Stimulated activated CD8-positive, alpha-beta memory T cell treated with anti-CD3 and anti-CD28 coated beads, Interleukin-15, amount 100 ng/mL, for 48 hours (primary cell): ENCODE data around the gene MBD4.
"Not testable (repeated sequence)": the region's sequence is repeated elsewhere in the genome, so short reads cannot be mapped to it uniquely, and the experiment has no call there.

Experiments
- DNase-seq, 2 donors: peaks; one replicate each; pipeline ENCODE4 v3.0.0-alpha.2; 2020; ENCODE audit warnings: low read depth in 2 of 2

Gene MBD4

DNA sequence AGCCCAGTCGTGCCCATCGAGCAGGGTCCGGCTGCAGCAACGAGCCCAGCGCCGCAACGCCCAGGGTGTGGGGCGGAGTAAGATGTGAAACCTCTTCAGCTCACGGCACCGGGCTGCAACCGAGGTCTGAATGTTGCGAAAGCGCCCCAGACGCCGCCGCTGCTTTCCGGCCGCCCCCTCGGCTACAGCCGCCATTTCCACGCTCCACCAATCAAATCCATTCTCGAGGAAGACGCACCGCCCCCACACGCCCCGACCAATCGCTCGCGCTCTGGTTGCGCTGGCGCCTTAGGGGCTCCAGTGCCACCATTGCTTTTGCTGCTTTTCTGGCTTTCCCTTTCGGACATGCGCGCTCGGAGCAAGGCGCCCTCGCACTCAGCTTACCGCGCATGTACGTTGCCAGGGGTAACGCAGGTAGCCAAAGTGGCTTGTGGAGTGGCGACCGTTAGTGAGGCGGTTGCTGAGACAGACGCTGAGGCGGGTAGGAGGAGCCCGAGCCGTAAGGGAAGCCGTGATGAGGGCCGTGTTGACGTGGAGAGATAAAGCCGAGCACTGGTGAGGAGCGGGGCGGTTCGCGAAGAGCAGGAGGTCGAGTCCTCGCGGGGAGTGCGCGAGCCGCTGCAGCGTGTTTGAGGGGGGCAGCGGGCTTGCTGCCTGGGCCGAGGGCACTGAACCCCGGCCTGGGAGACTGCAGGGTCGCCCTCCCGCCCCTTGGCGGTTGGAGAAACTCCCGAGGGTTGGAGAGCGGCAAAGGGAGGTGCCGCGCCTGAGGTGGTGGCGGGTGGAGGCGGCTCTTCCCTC is at the start of gene MBD4, which contains the start of gene IFT122:
MBD4 (minus strand) TSS at position 132 of the 801 bp plus-strand sequence; CDS start at position 17, 115 bp downstream.
IFT122 (plus strand) TSS at position 408 of the 801 bp plus-strand sequence; CDS start at position 515, 107 bp downstream.
- peak; percentile 98 to 99 for DNase-seq

DNA sequence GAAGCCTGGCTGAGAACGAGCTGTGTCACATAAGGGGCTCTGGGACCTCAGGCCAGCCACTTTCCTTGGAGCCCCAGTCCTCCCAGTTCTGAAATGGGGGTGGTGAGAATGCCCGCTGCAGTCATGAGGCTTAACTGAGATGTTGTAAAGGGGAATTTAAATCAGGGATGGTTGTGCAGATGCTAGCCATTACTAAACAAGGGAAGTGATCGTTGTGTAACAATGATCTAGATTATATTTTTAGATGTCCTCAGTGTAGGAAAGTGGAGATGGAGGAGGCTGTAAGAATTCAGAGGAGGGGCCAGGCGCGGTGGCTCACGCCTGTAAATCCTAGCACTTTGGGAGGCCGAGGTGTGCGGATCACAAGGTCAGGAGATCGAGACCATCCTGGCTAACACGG is 49.5 kb upstream of the MBD4 start:
- not testable (repeated sequence) for DNase-seq

DNA sequence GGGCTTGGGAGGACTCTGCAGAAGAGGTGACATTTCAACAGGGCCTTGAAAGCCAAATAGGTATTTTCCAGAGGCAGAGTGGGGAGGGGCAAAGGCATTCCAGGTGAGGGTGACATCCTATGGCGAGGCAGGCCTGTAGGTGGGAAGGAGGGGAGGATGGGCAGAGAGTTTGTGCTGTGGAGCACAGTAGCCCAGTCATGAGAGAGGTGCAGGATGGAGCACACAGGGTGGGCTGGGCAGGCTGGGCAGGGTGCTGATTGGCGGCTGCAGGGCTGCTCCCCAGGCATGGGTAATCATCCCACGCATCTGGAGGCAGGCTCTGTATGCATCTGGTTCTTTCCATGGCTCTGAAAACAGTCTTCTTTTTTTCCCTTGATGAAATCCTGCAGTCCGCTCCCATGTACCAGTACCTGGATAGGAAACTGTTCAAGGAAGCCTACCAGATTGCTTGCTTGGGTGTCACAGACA is 48.2 kb upstream of the MBD4 start:
- DNase-seq, result not testable (repeated sequence)

DNA sequence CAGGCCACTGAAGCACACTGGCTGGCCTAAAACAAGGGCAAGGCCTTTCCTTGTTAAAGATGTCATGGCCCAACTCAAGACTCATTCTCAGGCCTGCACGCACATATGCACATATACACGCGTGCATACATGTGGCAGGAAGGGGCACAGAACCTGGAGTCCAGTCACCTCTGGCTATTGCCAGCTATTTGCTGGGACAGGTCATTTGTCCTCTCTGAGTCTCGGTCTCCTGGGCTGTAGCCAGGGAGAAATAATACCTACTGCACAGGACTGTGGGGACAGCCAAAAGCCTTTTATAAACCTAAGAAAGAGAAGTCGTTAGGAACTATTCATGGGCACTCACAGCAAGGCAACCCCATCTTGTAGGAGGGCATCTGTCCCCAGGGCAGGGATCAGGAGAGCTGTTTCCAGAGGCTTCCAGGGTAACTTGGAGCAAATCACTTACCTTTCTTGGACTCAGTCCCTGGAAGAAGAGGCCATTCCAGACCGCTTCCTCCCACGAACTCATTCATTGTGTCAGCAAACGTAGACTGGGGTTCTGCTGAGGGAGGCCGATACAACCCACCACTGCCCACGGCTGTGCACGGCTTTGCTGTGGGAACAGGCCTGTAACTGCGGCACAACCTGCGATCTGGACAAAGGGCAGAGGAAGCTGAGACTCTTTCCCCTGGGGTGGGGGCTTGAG is 47.6 kb upstream of the MBD4 start:
- DNase-seq, result no peak

DNA sequence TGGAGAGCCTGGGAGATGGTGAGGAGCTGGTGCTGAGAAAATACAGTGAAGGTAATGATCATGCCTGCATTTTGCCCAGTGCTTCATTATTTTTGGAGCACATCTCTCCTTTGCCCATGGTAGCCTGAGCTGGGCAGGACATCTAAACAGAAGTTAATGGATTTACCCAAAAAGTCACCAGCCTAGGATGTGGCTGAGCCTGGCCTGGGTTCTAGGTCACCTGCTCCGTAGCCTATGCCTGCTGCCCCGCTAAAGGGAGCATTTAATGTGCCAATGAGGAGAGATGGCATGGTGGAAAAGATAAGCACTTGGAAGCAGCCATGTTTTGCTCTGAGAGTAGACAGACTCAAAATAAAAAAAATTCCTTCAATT is 46.9 kb upstream of the MBD4 start:
- no peak for DNase-seq

DNA sequence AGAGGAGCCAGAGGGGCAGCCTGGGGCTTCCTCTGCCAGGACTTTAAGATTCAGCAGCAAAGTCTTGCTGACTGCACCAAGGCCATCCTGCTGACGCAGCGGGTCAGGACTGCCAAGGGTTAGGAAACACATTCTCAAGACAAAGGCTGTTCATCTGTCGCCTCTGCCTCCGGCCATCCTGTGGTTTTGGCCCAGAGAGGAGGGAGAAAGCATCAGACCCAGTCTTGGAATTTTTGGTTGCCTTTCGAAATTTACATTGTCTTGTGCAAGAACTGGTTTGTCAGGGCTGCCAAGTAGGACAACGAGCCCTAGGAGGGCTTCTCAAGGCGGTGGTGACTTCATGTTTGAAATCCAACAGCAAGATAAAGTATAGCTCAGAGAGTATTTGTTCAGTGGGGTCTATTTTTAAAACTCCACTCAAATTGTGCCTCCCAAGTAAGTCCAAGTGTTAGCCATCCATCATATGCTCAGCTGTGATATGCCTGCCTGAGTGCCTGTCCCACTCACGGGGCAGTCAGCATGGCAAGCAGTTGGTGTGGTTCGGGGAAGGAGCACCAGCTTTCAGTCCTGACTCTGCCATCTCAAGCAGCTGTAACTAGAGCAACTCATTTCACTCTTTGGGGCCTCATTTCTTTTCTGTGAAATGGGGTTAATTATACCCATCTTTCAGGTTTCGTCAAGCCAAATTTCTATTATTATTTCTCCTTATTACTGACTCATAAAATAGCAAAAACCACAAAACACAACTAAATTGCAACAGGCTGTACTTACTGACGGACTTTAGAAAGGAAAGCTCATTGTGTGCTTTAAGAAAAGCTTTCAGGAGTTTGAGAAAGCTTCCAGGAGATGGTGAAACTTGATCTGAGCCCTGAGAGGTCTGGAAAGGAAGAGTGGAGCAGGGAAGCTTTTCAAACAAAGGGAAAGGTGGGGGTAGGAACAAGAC is 46.2 kb upstream of the MBD4 start:
- DNase-seq, result no peak

DNA sequence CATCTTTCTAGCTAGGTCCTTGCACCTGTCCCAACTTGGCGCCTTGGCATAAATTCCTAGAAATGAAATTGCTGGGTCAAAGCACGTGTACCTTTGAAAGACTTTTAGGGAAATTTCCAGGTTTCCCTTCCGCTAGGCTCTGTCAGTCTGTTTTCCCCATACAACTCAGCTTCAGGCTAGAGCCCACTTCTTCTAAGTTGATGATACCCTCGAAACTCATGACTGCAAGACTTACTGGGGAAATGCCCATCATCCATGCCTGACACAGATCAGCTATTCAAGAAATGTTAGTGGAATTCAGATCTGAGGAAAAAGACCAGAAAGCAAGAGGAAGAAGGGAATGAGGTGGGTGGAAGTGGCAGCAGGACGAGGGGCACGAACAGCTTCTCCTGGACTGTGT is 45.4 kb upstream of the MBD4 start:
- DNase-seq, result not testable (repeated sequence)

DNA sequence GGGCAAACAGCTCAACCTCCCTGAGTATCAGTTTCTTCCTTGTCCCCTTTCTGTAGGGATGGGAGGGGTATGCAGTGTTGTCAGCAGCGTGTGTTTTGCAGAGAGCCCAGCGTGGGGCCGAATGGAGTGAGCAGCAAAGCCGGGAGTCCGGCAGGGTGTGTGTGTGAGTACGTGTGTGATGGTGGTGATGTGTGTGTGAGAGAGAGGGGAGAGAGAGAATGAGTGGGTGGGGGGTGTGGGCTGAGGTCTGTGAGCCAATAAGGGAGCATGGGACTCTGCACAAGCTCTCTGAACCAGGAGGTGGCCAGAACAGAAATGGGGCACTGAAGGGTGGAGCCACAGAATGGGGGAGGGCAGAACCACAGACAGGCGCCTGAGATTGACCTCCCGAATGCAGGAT is 44.1 kb upstream of the MBD4 start:
- no peak for DNase-seq

DNA sequence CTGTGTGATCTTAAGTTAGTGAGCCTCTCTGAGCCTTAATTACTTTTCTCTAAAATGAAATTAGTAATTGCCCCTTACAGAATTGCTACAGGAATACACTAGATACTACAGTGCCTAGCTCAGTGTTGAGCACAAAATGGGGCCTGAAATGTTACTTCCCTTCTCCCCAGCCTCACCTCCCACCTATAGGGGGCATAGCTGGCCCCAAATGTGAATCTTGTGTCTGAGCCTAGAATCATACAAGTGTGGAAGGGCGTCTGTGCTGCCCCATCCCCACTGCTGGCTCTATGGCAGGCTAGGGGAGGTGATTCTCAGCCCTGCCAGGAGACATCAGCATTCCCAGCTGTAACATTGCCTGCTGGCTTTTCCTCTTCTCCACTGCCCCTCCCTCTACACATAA is 43.0 kb upstream of the MBD4 start:
- DNase-seq, result no peak

DNA sequence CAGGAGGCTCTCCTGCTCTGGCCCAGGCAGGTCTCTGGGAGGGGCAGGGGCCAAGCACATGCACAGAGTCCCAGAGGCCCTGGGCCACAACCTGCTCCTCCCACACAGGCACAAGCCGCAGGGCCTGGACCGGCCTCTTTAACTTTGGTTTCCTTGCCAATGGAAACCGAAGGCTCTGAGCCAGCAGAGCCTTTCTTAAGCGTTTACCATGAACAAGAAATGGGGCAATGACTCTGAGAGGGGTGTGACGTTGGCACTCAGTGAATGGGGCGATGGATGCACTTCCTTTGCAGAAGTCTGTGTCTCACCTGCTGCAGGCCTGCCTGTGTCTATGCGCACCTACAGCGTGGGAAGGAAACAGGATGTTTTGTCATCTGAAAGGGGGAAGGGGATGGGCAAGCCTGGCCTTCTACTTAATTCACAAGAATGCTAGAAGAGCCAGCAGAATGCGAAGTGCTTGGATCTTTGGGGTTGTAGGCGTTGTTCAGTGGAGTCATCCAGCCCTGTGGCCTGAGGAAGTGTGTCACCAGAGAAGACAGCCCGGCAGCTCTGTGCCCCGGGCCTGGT is 42.1 kb upstream of the MBD4 start:
- no peak for DNase-seq

DNA sequence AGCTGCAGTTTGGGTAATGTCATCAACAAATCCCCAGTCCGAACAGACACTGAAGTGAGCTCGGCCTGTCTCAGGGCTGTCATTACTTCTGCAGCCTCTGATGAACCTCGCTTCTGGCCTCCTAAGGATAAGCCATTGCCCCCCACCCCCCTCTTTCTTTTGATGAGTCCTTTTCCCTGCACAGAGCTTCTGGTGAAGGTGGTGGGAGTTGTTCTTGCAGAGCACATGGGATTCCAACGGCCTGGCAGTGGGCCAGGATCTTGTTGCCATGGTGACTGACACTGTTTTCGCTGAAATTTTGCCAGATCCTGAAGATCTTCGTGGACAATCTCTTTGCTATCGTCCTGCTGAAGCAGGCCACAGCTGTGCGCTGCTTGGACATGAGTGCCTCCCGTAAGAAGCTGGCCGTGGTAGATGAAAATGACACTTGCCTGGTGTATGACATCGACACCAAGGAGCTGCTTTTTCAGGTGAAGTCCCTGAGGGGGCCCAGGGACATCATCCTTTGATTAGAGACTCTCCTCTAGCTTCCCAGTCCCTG is 41.5 kb upstream of the MBD4 start:
- DNase-seq, result not testable (repeated sequence)

DNA sequence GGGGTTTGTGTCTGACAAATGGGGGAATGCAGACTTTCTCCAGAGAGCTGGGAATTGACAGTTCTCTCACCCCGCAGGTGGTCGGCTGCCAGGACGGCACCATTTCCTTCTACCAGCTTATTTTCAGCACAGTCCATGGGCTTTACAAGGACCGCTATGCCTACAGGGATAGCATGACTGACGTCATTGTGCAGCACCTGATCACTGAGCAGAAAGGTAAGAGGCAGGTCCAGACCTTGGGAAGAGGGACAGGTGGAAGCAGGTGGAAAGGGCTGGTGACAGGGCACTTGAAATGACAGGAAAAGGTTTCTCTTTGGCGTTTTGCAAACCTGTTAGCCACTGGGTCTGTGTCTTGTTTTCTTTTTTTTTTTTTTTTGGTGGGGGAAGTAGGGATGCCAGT is 36.8 kb upstream of the MBD4 start:
- DNase-seq, result no peak

DNA sequence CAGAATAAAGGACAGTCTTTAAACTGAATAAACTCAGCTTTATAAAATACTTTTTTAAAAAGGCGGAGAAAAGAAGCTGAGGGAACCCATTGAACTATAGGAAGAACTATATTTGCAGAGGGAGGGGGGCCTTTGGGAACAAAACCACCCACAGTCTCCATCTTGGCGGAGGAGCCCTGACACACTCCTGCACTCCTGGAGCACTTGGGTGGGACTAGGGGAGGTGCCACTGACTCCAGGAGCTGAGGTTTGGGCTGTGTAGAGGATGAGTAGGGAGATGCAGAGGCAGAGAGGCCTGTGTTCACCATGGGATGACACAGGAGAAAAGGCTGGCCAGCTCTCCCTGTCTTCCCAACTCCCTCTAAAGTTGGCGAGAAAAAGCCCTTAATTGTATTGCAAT is 36.1 kb upstream of the MBD4 start:
- DNase-seq, result no peak

DNA sequence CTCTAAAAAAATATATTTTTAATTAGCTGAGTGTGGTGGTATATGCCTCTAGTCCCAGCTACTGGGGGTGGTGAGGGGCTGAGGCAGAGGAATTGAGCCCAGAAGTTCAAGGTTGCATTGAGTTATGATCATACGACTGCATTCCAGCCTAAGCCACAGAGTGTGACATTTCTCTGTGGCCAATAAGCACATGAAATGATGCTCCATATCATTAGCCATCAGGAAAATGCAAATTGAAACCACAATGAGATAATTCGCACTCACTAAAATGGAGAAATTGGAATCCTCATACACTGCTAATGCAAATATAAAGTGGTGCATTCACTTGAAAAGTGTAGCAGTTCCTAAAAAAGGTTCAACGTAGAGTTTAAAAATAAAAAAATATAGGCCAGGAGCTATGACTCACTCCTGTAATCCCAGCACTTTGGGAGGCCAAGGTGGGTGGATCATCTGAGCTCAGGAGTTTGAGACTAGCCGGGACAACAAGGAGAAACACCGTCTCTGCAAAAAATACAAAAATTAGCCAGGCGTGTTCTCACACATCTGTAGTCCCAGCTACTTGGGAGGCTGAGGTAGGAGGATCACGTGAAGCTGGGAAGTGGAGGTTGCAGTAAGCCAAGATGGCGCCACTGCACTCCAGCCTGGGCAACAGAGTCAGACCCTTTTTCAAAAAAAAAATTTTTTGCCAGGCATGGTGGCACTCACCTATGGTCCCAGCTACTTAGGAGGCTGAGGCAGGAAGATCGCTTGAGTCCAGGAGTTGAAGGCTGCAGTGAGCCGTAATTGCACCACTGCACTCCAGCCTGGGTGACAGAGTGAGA is 35.4 kb upstream of the MBD4 start:
- DNase-seq, result no peak

DNA sequence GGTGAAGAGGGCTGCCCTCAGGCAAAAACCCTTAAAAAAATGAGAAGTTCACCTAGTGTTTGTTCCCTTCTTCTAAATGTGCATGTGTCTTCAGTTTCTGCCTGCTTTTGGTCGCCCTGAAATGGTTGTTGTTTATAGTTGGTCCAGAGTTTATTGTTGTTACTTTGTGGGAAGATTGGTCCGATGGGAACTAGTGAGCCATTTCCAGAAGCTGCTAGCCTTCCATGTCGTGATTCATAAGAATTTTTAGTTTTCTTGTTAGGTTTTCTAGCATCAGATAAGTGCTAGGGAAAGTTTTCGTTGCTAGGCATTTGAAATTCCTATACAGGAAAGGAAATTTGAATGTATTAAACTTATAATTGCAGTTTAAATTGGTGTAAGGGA is 34.0 kb upstream of the MBD4 start:
- DNase-seq, result no peak

DNA sequence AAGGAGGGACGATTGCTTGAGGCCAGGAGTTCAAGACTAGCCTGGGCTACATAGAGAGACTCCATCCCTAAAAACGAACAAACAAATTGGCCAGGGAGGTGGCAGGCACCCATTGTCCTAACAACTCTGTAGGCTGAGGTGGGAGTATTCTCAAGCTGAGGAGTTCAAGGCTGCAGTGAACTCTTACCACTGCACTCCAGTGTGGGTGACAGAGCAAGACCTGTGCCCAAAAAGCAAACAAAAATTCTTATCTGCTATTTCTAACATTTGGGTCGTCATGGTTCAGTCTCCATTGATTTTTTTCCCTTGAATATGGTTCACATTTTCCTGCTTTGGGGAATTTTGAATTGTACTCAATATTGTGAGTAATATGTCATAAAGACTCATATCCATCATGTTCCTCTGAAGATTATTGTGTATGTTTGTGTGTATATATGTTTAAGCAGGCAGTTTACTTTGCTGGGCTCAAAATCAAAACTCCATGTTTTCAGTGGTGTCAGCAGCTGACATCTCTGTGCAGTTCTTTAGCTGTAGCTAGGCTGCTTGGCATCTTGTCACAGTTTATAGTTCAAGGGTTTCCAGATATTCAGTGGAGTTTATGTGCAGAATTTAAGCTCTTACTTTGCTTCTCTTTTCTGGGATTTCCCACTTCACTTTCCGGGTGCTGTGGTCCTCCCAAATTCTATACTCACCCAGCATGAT is 33.5 kb upstream of the MBD4 start:
- DNase-seq, result no peak

DNA sequence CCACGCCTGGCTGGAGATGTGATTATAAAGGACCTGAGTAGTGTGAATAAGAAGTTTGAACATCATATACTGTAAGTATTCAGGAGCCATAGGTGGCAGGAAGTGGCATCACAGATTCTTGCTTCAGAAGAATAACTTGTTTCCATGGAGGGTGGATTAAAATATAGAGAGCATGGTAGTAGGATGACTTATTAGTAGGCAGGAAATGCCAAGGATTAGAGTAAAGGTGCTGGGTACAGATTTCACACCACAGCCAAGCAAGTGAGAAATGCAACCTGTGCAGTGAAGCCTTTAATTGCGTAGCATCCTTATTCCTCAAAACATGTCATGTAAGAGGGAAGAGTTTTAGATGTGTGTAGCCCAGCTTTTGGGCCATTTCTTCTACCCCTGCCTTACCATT is 31.1 kb upstream of the MBD4 start:
- no peak for DNase-seq

DNA sequence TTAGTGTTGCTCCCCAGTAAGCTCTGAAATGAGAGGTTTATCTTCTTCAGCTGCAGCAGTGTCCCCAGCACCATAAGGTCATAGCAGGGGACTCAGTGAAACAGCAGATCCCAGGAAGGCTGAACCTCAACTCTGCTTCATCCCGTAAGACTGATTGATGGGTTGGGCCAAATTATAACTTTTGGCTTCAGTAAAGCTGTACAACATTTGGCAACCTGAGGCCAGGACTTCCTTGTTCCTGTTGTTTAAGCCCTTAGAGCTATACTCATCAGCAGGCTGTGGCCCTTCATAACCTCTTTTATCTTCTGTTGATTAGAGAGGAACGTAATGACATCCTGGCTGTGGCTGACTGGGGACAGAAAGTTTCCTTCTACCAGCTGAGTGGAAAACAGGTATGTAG is 29.3 kb upstream of the MBD4 start:
- DNase-seq, result no peak

DNA sequence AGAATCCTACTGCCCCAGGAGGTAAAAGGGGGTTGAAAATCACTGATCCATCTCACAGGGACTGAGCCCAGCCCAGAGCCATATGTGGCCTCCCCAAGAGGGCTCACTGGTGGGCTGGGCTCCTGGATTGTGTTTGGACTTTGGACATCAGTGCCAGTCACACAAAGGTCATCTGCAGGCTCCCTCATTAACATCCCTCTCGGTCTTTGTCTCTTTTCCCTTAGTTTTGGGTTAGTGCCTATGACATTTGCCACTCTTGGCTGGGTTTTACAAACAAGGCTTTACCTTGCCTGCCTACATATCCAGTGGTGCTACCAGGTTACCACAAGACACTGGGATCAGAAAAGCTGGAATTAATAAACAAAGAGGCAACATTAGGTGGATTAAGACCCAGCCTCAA is 28.2 kb upstream of the MBD4 start:
- DNase-seq, result no peak

DNA sequence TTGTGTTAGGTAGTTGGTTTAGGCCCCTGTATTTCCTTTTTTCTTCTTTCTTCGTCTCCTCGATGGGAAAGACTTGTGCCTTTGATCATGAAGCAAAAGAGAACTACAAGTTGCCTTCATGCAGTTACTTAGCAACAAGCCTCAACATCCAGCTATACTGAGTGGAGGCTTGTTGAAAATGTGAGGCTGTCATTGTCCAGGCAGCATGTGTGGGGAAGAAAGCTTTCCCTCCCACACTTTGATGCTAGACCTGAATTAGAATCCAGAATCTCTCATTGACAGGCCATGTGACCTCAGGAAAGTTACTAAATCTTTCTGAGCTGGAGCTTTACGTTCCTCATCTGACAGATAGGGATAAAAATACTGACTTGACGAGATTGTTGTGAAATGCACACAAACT is 24.0 kb upstream of the MBD4 start:
- DNase-seq, result no peak
